COLO668 (cell line): ENCODE measurements around the gene ECEL1.
A peak's percentile ranks its signal among the peaks of the same experiment; 100 is the strongest.
"Not testable (repeated sequence)": the region's sequence is repeated elsewhere in the genome, so short reads cannot be mapped to it uniquely, and the experiment has no call there.

Experiments used
- DNase-seq: peaks from one replicate; lab custom pipeline; 2025; ENCODE audit not compliant: unreplicated experiment; lab: John Stamatoyannopoulos, UW

ECEL1 gene

GRCh38 chr2:232443669-232444408 is 43.8 kb downstream of the ECEL1 start:
- DNase-seq = not testable (repeated sequence)

GRCh38 chr2:232443047-232443446 is 44.6 kb downstream of the ECEL1 start:
- not testable (repeated sequence) for DNase-seq

GRCh38 chr2:232442431-232442830 is 45.2 kb downstream of the ECEL1 start:
- not testable (repeated sequence) for DNase-seq

GRCh38 chr2:232441922-232442321 is 45.7 kb downstream of the ECEL1 start:
- not testable (repeated sequence) for DNase-seq

GRCh38 chr2:232441147-232441651 is 46.4 kb downstream of the ECEL1 start:
- DNase-seq = no peak

- DNase-seq = peak; percentile 73
Observed at GRCh38 chr2:232440220-232441018, 47.2 kb downstream of the ECEL1 start.

GRCh38 chr2:232439758-232440135 is 47.9 kb downstream of the ECEL1 start:
- no peak for DNase-seq

GRCh38 chr2:232438951-232439757 is 48.5 kb downstream of the ECEL1 start:
- DNase-seq = peak; percentile 22

- no peak for DNase-seq
Observed at GRCh38 chr2:232438091-232438490, 49.5 kb downstream of the ECEL1 start.

GRCh38 chr2:232437195-232437571 is 50.5 kb downstream of the ECEL1 start:
- DNase-seq = no peak

GRCh38 chr2:232436381-232437194 is 51.0 kb downstream of the ECEL1 start:
- no peak for DNase-seq

GRCh38 chr2:232435805-232436204 is 51.8 kb downstream of the ECEL1 start:
- no peak for DNase-seq

- DNase-seq = no peak
Observed at GRCh38 chr2:232435375-232435648, 52.3 kb downstream of the ECEL1 start.

- DNase-seq = no peak
Observed at GRCh38 chr2:232434563-232435374, 52.9 kb downstream of the ECEL1 start.

- DNase-seq = no peak
Observed at GRCh38 chr2:232434091-232434490, 53.5 kb downstream of the ECEL1 start.

GRCh38 chr2:232433622-232434021 is 54.0 kb downstream of the ECEL1 start:
- not testable (repeated sequence) for DNase-seq

- peak; percentile 8 for DNase-seq
Observed at GRCh38 chr2:232432598-232433184, 54.9 kb downstream of the ECEL1 start.

GRCh38 chr2:232431705-232432590 is 55.7 kb downstream of the ECEL1 start:
- no peak for DNase-seq
